GM18502 (cell line): ENCODE measurements around the gene MC1R.
"Not testable (repeated sequence)": the region's sequence is repeated elsewhere in the genome, so short reads cannot be mapped to it uniquely, and the experiment has no call there.

Experiments
- ATAC-seq: cut with Tn5 transposase; IDR thresholded peaks from one replicate; pipeline ENCODE4 v1.9.1; 2021; ENCODE audit warnings: mild to moderate bottlenecking; ENCODE audit not compliant: unreplicated experiment, poor library complexity

Gene MC1R

DNA sequence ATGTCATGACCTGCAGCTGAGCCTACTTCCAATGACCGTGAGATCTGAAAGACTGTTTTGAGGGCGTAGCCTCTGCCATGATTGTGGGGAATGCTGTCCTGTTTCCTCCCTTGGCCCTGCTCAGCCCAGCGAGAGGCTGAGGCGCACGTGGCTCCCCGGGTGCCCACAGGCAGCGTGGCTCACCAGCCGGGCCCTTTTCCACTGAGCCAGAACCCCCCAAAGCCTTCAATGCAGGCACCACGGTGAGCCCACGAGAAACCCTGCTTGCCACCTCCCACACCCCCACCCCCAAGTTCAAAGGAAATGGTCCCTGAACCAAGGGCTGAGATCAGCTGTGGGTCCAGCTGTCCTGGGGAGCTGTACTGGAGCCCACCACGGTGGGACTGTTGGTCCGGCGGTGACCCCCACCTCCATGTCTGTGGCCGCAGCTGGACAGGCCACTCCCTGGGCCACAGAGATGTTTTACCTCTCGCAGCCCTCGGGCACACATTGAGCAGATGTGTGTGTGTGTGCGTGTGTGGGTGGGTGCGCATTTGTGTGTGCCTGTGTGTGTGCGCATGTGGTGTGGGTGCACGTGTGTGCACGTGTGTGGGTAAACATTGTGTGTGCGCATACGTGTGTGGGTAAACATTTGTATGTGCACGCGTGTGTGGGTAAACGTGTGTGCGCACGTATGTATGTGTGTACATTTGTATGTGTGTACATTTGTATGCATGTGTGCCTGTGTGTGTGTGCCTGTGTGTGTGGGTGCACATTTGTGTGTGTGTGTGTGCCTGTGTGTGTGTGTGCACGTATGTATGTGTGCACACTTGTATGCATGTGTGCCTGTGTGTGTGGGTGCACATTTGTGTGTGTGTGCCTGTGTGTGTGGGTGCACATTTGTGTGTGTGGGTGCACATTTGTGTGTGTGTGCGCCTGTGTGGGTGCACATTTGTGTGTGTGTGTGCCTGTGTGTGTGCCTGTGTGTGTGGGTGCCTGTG is 5.0 kb upstream of the MC1R start:
- ATAC-seq, result no peak

DNA sequence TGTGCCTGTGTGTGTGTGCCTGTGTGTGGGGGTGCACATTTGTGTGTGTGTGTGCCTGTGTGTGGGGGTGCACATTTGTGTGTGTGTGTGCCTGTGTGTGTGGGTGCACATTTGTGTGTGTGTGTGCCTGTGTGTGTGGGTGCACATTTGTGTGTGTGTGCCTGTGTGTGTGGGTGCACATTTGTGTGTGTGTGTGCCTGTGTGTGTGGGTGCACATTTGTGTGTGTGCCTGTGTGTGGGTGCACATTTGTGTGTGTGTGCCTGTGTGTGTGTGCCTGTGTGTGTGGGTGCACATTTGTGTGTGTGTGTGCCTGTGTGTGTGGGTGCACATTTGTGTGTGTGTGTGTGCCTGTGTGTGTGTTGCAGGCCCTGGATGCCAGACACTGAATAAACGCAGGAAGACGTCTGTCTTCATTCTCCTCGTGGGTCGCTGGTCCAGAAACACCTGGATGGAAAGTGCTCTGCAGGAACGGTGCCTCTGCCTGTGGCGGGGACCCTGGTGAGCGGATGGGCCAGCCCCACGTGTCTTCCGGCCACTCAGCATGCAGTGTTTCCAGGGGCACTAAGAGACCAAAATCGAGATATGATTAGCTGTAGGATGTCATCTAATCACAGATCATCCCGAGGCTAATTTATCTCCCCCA is 3.9 kb upstream of the MC1R start:
- not testable (repeated sequence) for ATAC-seq

DNA sequence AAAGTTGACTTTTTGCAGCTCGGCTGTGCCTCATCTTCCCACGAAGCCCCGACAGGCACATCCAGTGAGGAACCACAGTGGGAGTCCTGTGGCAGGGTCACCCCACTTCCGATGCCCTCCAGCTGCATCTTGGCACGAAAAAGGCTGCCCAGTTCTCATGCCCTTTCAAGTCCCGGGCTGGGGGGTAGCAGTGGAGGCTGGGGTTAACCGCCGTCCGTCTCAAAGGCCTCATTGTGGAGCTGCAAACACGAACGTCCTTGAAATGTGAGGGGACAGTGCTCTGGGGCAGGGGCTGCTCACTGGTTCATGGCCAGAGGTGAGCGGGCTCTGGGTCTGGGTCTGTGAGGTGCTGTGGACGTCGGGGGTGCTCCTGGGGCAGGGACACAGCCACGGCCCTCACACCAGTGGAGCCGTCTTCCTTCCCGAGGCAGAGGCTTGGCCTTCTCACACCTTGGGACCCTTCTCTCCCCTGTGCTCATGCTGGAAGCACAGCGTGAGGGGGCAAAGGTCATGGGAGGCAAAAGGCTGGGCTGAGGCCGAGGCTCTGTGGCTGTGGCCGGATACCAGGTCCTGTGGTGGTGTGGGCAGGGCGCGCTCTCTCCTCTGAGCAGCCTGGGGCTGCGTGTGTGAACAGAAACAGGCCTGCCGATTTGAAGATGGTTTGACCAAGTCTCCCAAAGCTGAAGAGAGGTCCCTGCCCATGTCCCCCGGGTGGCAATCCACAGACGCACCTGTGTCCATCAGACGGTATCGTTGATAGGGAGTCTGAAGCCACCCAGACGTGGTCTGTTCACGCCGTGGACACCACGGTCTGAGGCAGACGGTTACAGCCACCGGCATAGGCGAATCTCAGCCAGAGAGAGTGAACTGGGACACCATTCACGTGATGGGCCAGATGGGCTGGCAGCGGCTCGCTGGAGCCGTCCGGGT is 3.1 kb upstream of the MC1R start:
- ATAC-seq, result no peak

DNA sequence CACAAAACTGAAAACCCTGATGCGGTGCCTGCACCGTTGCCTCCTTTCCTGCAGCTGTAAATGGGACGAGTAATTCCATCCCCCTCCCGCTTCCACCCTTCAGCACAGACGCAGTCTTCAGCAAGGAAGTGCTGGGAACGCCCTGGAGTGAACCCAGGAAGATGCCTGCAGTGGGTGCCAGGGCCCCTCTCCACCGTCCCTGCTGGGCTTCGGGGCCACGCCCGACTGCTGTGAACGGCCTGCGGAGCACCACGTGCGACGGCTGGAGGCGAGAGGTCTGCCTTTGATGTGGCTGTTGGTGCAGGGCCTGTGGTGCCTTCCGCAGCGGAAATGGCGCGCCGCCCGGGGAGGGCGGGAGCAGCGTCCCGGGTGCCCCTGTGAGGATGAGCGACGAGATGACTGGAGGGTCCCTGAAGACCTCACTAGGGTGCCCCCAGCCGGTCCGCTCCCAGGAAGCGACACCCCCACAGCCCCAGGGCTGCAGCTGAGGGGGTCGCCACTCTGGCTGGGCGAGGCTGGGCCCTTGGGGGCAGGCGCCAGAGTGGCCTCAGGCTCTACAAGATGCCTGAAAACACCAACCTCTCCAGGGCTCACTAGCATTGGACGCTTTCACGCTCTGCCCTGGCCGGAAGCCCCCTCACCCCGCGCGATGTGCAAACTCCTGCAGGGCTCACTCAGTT is 749 bp upstream of the MC1R start:
- peak; percentile 76 for ATAC-seq

DNA sequence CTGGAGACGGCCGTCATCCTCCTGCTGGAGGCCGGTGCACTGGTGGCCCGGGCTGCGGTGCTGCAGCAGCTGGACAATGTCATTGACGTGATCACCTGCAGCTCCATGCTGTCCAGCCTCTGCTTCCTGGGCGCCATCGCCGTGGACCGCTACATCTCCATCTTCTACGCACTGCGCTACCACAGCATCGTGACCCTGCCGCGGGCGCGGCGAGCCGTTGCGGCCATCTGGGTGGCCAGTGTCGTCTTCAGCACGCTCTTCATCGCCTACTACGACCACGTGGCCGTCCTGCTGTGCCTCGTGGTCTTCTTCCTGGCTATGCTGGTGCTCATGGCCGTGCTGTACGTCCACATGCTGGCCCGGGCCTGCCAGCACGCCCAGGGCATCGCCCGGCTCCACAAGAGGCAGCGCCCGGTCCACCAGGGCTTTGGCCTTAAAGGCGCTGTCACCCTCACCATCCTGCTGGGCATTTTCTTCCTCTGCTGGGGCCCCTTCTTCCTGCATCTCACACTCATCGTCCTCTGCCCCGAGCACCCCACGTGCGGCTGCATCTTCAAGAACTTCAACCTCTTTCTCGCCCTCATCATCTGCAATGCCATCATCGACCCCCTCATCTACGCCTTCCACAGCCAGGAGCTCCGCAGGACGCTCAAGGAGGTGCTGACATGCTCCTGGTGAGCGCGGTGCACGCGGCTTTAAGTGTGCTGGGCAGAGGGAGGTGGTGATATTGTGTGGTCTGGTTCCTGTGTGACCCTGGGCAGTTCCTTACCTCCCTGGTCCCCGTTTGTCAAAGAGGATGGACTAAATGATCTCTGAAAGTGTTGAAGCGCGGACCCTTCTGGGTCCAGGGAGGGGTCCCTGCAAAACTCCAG is 1.1 kb downstream of the MC1R start:
- no peak for ATAC-seq

DNA sequence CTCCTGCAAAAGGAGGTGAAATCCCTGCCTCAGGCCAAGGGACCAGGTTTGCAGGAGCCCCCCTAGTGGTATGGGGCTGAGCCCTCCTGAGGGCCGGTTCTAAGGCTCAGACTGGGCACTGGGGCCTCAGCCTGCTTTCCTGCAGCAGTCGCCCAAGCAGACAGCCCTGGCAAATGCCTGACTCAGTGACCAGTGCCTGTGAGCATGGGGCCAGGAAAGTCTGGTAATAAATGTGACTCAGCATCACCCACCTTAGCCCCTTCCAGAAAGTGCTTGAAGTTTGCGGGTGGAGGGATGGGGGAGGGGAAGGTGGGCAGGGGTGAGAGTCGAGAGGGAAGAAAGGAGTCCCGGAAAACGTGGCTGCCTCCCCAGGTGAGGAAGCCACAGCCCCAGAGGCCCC is 2.1 kb downstream of the MC1R start:
- ATAC-seq, result no peak

DNA sequence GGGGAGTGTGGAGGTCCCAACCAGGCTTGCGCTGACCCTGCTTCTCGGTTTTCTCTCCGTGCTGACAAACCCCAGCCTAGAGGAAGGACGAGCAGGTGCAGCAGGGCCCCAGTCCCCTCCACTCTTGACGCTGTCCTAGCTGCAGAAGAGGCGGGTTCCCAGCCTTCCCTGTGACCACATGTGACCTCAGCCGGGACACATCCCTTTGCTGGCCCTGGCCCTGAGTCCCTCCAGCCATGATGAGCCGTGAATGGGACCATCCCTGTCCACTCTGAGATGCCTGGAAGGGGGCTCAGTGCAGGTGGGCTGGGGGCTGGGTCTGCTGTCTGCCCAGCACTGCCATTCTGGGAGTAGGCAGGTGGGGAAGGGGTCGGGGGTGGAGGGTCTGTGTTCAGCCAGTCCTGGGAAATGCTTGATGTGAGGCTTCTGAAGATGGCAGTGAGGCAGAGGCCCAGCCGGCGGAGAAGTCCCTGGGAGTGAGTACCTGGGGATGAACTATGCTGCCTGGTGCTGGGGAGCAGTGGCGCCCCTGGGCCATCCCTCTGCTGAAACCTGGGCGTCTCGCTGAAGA is 2.6 kb downstream of the MC1R start:
- ATAC-seq, result no peak

DNA sequence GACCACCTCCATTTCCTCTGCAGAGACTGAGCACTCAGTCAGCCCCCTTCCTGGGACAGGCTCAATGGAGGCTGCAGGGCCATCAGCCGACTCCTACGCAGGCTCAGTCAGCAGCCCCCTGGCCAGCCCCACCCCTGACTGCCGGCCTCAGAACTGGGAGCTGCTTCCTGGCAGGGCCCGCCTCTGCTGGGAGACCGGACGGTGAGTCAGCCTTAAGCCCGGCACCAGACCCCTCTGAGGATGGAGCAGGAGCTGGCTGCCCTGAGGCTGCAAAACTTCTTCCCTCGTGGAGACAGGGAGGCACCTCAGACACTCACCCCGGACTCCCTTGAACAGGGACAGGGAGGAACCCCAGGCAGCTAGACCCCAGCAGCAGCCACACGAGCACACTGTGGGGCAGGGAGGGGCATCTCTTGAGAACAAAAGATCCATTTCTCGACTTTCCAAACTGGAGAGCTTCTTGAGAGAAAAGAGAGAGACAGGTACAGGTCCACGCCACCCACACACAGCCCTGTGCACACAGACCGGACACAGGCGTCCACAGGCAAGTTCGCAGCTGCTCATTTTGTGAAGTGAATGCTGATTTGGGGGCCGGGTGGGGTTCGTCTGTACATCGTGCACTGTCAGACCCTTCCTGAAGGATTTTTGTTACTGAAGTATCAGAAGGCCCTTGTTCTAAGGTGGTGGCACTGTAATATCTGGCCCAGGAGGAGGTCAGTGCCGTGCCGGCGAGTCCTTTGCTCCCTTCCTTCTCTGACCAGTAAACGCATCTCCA is 3.2 kb downstream of the MC1R start:
- no peak for ATAC-seq

DNA sequence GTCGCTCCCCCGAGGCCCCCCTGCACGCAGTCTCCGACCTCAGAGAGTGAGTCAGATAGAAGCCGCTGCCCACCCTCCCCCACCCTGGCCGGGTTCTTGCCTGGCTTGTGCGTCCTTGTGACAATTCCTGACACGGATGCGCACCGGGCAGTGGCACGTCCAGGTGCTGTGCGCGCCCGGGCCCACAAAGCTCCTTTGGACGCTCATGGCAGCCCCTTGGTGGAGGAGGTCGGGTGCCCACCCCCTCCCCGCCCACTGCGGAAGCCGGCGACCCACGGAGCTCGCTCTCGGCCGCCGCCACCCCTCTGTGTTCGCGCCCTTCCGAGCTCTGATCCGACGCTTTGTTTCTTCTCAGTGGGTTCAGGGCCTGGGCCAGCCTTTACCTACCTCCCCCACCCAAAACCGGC is 3.8 kb downstream of the MC1R start:
- ATAC-seq, result no peak

DNA sequence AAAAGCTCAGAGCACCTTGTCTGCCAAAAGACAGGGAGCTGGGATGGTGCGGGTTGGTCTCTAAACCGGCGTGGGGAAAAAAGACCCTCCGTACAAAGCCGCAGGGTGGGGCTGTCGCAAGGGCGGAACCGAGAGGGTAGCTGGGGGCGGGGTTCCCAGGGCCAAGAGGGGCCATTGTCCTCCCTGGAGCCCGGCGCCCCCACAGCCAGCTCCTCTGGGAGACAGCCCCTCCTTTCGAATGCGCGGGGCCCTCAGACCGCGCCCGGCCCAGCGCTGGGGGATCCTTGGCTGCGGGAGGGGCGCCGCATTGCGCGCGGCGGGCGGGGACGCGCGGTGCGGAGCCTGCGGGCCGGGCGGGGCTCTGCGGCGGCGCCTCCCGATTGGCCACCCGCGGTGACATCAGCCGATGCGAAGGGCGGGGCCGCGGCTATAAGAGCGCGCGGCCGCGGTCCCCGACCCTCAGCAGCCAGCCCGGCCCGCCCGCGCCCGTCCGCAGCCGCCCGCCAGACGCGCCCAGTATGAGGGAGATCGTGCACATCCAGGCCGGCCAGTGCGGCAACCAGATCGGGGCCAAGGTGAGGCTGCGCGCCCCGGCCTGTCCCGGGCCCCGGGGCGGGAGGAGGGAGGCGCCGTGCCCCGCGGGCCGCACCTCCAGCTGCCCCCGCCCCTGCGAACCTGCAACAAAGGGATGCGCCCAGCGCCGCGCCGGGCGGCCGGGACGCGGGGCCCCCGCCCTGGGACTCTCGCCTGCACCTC is 4.4 kb downstream of the MC1R start, which contains the start of gene TUBB3:
Gene TUBB3 (plus strand): TSS at position 459 of the 756 bp plus-strand sequence. CDS start 60 bp downstream, at position 519.
- ATAC-seq, result no peak

DNA sequence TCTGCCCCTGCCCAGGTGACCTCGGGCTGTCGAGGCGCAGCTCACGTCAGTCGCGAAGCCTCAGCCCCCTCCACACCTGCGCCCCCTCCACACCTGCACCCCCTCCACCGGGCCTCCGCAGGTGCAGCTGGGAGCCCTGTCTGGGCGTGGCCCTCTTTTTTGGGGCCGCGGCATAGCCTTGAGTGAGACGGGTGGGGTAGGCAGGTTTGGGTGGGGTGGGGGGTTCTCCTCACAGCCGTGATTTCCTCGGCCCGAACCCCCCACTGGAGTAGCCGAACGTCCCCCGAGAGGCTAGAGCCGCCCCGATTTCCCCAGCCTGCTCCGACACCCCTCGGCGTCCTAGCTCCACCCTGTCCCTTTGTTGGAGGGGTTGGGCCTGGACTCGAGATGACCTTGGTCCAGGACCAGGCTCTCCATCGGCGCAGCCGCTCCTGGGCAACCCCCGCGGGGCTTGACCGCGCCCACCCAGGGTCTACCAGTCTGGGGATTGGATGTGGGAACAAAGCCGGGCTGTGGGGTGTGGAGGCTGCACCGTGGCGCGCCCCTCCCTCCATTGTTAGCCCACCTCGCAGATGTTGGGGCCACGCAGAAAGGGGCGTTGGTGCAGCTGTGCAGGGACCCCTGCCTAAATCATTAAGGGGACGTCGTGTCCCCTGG is 5.1 kb downstream of the MC1R start:
- no peak for ATAC-seq

DNA sequence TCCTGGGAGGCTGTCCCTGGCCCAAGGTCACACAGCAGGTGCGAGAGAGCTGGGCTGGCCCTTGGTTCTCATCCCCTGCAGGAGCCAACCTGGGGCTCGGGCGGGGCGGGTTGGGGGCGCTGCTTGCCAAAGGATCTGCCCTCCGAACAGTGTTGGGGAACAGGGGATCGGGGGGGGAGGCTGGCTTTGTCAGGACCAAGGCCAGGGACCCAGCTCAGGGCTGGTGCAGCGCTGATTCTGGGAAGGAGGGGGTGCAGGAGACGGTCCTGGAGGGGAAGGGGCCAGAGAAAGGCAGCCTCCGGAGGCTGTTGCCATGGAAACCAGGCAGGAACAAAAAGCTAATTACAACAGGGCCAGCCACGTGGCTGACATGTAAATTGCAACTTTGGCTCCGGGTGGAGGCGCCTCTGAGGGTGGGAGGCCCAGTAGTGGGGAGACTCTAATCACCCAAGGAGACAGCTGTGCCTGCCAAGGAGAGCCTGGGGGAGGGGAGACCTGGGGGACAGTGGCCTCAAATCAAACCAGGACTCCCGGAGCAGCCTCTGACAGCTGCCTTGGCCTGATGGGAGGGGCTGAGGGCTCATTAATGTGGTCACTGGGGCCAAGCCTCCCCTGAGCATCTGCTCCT is 5.7 kb downstream of the MC1R start:
- no peak for ATAC-seq

DNA sequence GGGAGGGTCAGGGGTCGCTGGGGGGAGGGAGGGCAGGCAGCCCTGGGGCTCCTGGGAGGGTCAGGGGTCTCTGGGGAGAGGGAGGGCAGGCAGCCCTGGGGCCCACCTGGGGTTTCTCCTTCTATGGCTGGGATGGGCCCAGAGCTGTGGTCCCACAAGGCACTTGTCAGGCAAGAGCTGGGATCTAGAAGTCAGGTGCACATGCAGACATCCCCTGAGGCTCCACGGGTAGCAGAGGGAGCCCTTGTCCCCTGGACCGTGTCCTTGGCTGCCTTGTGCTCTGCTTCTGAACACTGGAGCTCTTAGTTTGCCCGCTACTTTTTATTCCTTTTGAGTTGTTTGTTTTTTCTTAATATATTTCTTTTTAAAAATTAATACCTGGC is 6.3 kb downstream of the MC1R start:
- ATAC-seq, result no peak

DNA sequence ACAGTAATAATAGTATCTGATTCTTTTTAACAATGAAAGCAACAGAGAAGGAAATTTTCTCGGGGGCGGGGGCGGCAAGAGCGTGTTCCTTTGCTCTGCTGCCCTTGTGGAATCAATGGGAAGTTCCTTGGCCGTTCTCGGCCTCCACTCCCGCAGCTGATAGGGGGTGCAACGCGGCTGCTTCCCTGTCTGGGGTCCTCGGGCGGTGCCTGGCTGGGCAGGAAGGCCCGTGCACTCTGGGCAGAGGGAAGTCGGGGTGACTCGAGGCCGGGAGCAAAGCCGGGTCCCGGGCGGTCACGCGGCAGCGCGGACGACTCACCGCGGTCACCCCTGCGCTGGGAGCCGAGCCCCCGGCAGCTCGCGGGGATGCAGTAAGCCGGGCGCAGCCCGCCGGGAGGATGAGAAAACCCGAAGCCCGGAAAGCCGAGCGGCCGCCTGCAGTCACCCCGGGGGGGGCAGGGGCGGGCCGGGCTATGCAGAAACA is 7.0 kb downstream of the MC1R start:
- peak; percentile 21 for ATAC-seq

DNA sequence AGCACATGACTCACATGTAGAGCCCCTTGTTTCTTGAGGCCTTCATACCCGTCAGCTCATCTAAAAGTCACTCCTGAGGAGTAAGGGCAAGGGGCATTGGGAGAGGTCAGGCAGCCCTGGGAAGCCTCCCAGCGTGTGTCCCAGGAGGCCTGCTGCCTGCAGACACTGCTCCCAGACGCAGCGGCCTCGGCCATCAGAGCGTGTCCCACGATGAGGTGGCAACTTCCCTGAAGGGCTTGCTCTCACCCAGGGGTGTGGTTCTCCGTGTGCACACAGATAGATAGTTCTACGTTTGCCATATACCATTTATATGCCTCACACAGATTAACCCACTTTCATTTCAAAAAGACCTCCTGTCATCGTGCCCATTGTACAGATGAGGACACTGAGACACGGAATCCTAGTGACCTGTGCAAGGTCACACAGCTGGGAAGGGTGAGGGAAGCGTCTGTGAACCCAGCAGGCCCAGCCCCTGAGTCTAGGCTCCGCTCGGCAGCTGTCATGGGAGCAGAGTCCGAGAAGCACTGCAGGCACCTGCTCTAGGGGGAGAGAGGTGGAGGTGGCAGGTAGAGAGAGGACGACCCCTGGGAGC is 12.7 kb downstream of the MC1R start:
- ATAC-seq, result no peak

DNA sequence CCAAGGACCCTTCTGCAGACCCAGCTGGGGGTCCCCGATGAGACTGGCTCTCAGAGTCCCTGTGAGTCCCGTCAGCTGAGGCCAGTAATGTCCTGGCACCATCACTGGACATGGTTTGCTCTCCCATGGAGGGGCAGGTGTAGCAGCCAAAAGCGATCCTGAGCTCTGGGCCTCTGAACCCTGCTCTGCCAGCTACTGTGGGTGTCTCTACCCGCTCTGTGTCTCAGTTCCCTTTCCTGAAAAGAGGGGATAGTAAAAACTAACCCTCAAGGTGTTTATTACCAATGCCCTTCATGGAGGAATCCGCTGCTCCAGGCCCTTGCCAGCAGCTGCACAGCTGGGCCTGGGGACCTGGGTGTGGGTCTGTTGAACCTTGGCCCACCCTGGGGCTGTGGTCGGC is 13.3 kb downstream of the MC1R start:
- ATAC-seq, result no peak
